ENCODE data around the gene IKZF1.

Gene IKZF1

GRCh38 chr7:50307368-50308032 is 3.0 kb downstream of the IKZF1 start:
- peak in 1 of 2 donors; percentile 54 for DNase-seq (ENCODE audit: extremely low read depth in 1 of 2, low read depth in 1 of 2)

GRCh38 chr7:50308203-50308531 is 3.7 kb downstream of the IKZF1 start:
- DNase-seq (ENCODE audit: extremely low read depth in 1 of 2, low read depth in 1 of 2), result no peak

- no peak for DNase-seq (ENCODE audit: extremely low read depth in 1 of 2, low read depth in 1 of 2)
Measured at GRCh38 chr7:50308532-50309385, 4.2 kb downstream of the IKZF1 start.

- DNase-seq (ENCODE audit: extremely low read depth in 1 of 2, low read depth in 1 of 2), result no peak
Measured at GRCh38 chr7:50309721-50310120, 5.2 kb downstream of the IKZF1 start.

- no peak for DNase-seq (ENCODE audit: extremely low read depth in 1 of 2, low read depth in 1 of 2)
Measured at GRCh38 chr7:50310361-50310760, 5.8 kb downstream of the IKZF1 start.

- no peak for DNase-seq (ENCODE audit: extremely low read depth in 1 of 2, low read depth in 1 of 2)
Measured at GRCh38 chr7:50310956-50311355, 6.4 kb downstream of the IKZF1 start.

- DNase-seq (ENCODE audit: extremely low read depth in 1 of 2, low read depth in 1 of 2), result no peak
Measured at GRCh38 chr7:50312250-50313162, 8.0 kb downstream of the IKZF1 start.

GRCh38 chr7:50314836-50315592 is 10.5 kb downstream of the IKZF1 start:
- DNase-seq (ENCODE audit: extremely low read depth in 1 of 2, low read depth in 1 of 2), result no peak

GRCh38 chr7:50315739-50316671 is 11.5 kb downstream of the IKZF1 start:
- no peak for DNase-seq (ENCODE audit: extremely low read depth in 1 of 2, low read depth in 1 of 2)

GRCh38 chr7:50317221-50317678 is 12.7 kb downstream of the IKZF1 start:
- no peak for DNase-seq (ENCODE audit: extremely low read depth in 1 of 2, low read depth in 1 of 2)

- DNase-seq (ENCODE audit: extremely low read depth in 1 of 2, low read depth in 1 of 2), result no peak
Measured at GRCh38 chr7:50317697-50318669, 13.5 kb downstream of the IKZF1 start.

- DNase-seq (ENCODE audit: extremely low read depth in 1 of 2, low read depth in 1 of 2), result no peak
Measured at GRCh38 chr7:50321487-50322067, 17.1 kb downstream of the IKZF1 start.

GRCh38 chr7:50324113-50324512 is 19.6 kb downstream of the IKZF1 start:
- no peak for DNase-seq (ENCODE audit: extremely low read depth in 1 of 2, low read depth in 1 of 2)

GRCh38 chr7:50327443-50327842 is 22.9 kb downstream of the IKZF1 start:
- DNase-seq (ENCODE audit: extremely low read depth in 1 of 2, low read depth in 1 of 2), result no peak

GRCh38 chr7:50329775-50330174 is 25.3 kb downstream of the IKZF1 start:
- DNase-seq (ENCODE audit: extremely low read depth in 1 of 2, low read depth in 1 of 2), result no peak

- DNase-seq (ENCODE audit: extremely low read depth in 1 of 2, low read depth in 1 of 2), result no peak
Measured at GRCh38 chr7:50330254-50330653, 25.7 kb downstream of the IKZF1 start.

- DNase-seq (ENCODE audit: extremely low read depth in 1 of 2, low read depth in 1 of 2), result no peak
Measured at GRCh38 chr7:50330696-50331095, 26.2 kb downstream of the IKZF1 start.

Measured in activated CD8-positive, alpha-beta memory T cell treated with anti-CD3 and anti-CD28 coated beads for 1 hour (primary cell).